GM12878 (cell line): ENCODE data around the gene CNTNAP5. TPM values are rescaled to one million over a fixed set of nuclear protein-coding genes. Genes with fewer than 3 reads are reported as not detected.

Experiments used
- ATAC-seq: fragments of 200-7000 bp; cut with Tn5 transposase; 3 replicates; pipeline ENCODE4 v1.9.1; 2020; ENCODE audit warnings: mild to moderate bottlenecking, moderate library complexity
- BruUV-seq: library from RNA; stranded (reverse); fragments of 400-500 nt; replicated peaks from 2 replicates; lab custom pipeline; 2021; lab: Mats Ljungman, UMichigan
- CTCF ChIA-PET: fragments of 300-600 bp; sonication (Branson Sonifier 250); formaldehyde crosslinking; extraction: SDS; loops from one replicate; lab custom pipeline; 2021; ENCODE audit warnings: inconsistent platforms; lab: Yijun Ruan, JAX
- POLR2A ChIA-PET: fragments of 350-600 bp; formaldehyde crosslinking; extraction: SDS; loops from one replicate; lab custom pipeline; 2021; ENCODE audit warnings: inconsistent platforms; lab: Charles Lee
- RAD21 ChIA-PET: fragments of 300-600 bp; sonication (Branson Sonifier 250); formaldehyde crosslinking; loops from one replicate; lab custom pipeline; 2023; ENCODE audit warnings: antibody characterized with exemption; ENCODE audit not compliant: unreplicated experiment; lab: Charles Lee
- SMC1A ChIA-PET: fragments of 300-600 bp; sonication (Branson Sonifier 250); formaldehyde crosslinking; loops from one replicate; lab custom pipeline; 2023; ENCODE audit not compliant: unreplicated experiment, uncharacterized antibody; lab: Charles Lee
- DNase-seq: peaks from one replicate; pipeline ENCODE4 v3.0.0-alpha.2; 2011; ENCODE audit warnings: low read depth, low spot score
- FAIRE-seq: peaks from 3 replicates; lab custom pipeline; 2011; peaks lifted over from hg19 to GRCh38; lab: Jason Lieb, UNC
- H2AFZ ChIP-seq: 2 replicates; pipeline ENCODE4 v1.6.0; 2011; ENCODE audit warnings: low read depth, low read length, control low read depth; ENCODE audit not compliant: control insufficient read depth
- H3K27ac ChIP-seq: 2 replicates; pipeline ENCODE4 v1.5.1; 2011; ENCODE audit warnings: control low read depth; ENCODE audit not compliant: control insufficient read depth, insufficient read depth
- H3K27me3 ChIP-seq, 2 experiments: replicated peaks in 1 of 2; 2 replicates each; pipeline versions ENCODE4 v1.6.0 to v1.6.1; 2011; ENCODE audit warnings: low read length in 1 of 2; ENCODE audit not compliant: control insufficient read depth in 2 of 2, insufficient read depth in 2 of 2
- H3K36me3 ChIP-seq, 2 experiments: 2 replicates each; pipeline ENCODE4 v1.5.1; 2011; ENCODE audit warnings: low read length in 1 of 2; ENCODE audit not compliant: control insufficient read depth in 2 of 2, insufficient read depth in 2 of 2
- H3K4me1 ChIP-seq: 2 replicates; pipeline ENCODE4 v1.6.1; 2011; ENCODE audit warnings: mild to moderate bottlenecking, low read length, moderate library complexity, mixed read lengths; ENCODE audit not compliant: control insufficient read depth, insufficient read depth
- H3K4me2 ChIP-seq: 2 replicates; pipeline ENCODE4 v1.6.0; 2011; ENCODE audit warnings: control low read depth; ENCODE audit not compliant: control insufficient read depth, insufficient read depth
- H3K4me3 ChIP-seq: fragments of 200-600 bp; sonication (generic); 2 replicates; pipeline ENCODE4 v1.5.1; 2016
- H3K79me2 ChIP-seq: 2 replicates; pipeline ENCODE4 v1.6.0; 2011; ENCODE audit warnings: low read length; ENCODE audit not compliant: control insufficient read depth, insufficient read depth
- H3K9ac ChIP-seq: 2 replicates; pipeline ENCODE4 v1.8.0; 2011; ENCODE audit warnings: low read length, control low read depth, mixed read lengths; ENCODE audit not compliant: control insufficient read depth, insufficient read depth
- H3K9me3 ChIP-seq: replicated peaks from 3 replicates; pipeline ENCODE4 v1.5.1; 2011; ENCODE audit warnings: mild to moderate bottlenecking, low read length; ENCODE audit not compliant: control insufficient read depth, insufficient read depth
- H4K20me1 ChIP-seq: 2 replicates; pipeline ENCODE4 v1.6.0; 2011; ENCODE audit not compliant: control insufficient read depth, insufficient read depth
- ATF7 ChIP-seq: fragments of 450-650 bp; IDR thresholded peaks from 2 replicates; pipeline ENCODE4 v1.6.1; 2016; ENCODE audit warnings: low read depth, mild to moderate bottlenecking
- CHD2 ChIP-seq: IDR thresholded peaks from 2 replicates; pipeline ENCODE4 v1.6.1; 2011; ENCODE audit warnings: low read depth, low read length, improper control_type of control experiment, borderline replicate concordance
- CREB1 ChIP-seq: IDR thresholded peaks from 2 replicates; pipeline ENCODE4 v1.6.1; 2012; ENCODE audit warnings: low read depth, mild to moderate bottlenecking, inconsistent platforms
- EED ChIP-seq: sonication (generic); IDR thresholded peaks from 2 replicates; pipeline ENCODE4 v1.6.1; 2016; ENCODE audit warnings: antibody characterized with exemption, low read depth
- ELK1 ChIP-seq: IDR thresholded peaks from 2 replicates; pipeline ENCODE4 v1.6.1; 2012; ENCODE audit warnings: low read depth, low read length, improper control_type of control experiment
- IKZF1 ChIP-seq: fragments of 450-650 bp; conservative IDR thresholded peaks from 2 replicates; pipeline ENCODE4 v1.6.1; 2017; ENCODE audit warnings: antibody characterized with exemption, mild to moderate bottlenecking
- KAT2A ChIP-seq: conservative IDR thresholded peaks from 2 replicates; pipeline ENCODE4 v1.6.1; 2011; ENCODE audit warnings: low read depth, low read length; ENCODE audit not compliant: control insufficient read depth
- MYB ChIP-seq: fragments of 150-350 bp; IDR thresholded peaks from 2 replicates; pipeline ENCODE4 v1.6.1; 2014; ENCODE audit warnings: mild to moderate bottlenecking, low read depth, low read length, borderline replicate concordance
- POLR2AphosphoS2 ChIP-seq: IDR thresholded peaks from 2 replicates; pipeline ENCODE4 v1.6.1; 2011; ENCODE audit warnings: low read depth, mild to moderate bottlenecking, low read length, improper control_type of control experiment, moderate library complexity
- RAD21 ChIP-seq: IDR thresholded peaks from 2 replicates; pipeline ENCODE4 v1.6.1; 2011; ENCODE audit warnings: mild to moderate bottlenecking, low read depth, low read length, moderate library complexity; ENCODE audit not compliant: insufficient read depth
- SMAD5 ChIP-seq: IDR thresholded peaks from 2 replicates; pipeline ENCODE4 v1.6.1; 2016; ENCODE audit warnings: antibody characterized with exemption, low read depth
- SPI1 ChIP-seq: IDR thresholded peaks from 2 replicates; pipeline ENCODE4 v1.6.1; 2011; ENCODE audit warnings: low read depth, mild to moderate bottlenecking, low read length, moderate library complexity, borderline replicate concordance; ENCODE audit not compliant: insufficient read depth
- SREBF1 ChIP-seq: IDR thresholded peaks from 2 replicates; pipeline ENCODE4 v1.6.1; 2012; ENCODE audit warnings: mild to moderate bottlenecking, low read length
- WRNIP1 ChIP-seq: IDR thresholded peaks from 2 replicates; pipeline ENCODE4 v1.6.1; 2011; ENCODE audit warnings: low read depth, low read length, improper control_type of control experiment, borderline replicate concordance
- ZNF384 ChIP-seq: IDR thresholded peaks from 2 replicates; pipeline ENCODE4 v1.6.1; 2012; ENCODE audit warnings: low read depth, mild to moderate bottlenecking, low read length, improper control_type of control experiment, borderline replicate concordance
- ZNF622 ChIP-seq: fragments of 450-650 bp; IDR thresholded peaks from 2 replicates; pipeline ENCODE4 v1.6.1; 2017; ENCODE audit warnings: mild to moderate bottlenecking, inconsistent platforms
- WGBS: methylation state at CpG from one replicate; pipeline ENCODE4 v1.1.6; 2016; ENCODE audit warnings: low lambda C conversion rate; ENCODE audit not compliant: insufficient replicate concordance, insufficient coverage; ENCODE audit errors: missing lambda C conversion rate; 5-methylcytosine and 5-hydroxymethylcytosine counted together
- in situ Hi-C: fragments of 300-500 bp; cut with MboI; formaldehyde crosslinking; loops from 9 replicates; pipeline ENCODE4 v1.14.3; 2018; ENCODE audit warnings: mixed read lengths
- intact Hi-C: fragments of 100-400 bp; cut with micrococcal nuclease; formaldehyde crosslinking; loops from one replicate; pipeline ENCODE4 v1.14.2; 2022; ENCODE audit not compliant: unreplicated experiment
- polyA plus RNA-seq, 11 experiments: library from polyadenylated mRNA; depleted of rRNA in 4 of 11; unstranded in 6 of 11; stranded (reverse) in 5 of 11; fragments of >200 nt; fragmentation: Nextera tagmentation in 4 of 11; fragmentation: Illumina TruSeq in 1 of 11; extraction: Ambion mirVana in 4 of 11; extraction: Trizol in 1 of 11; gene quantifications; 1 replicate in 1 of 11; 2 replicates in 10 of 11; pipeline versions ENCODE4 v1.2.1 to v1.2.3, GENCODE V29; 2011 to 2016; ENCODE audit warnings: inconsistent platforms in 2 of 11, missing spikeins in 2 of 11, low read depth in 1 of 11
- total RNA-seq, 4 experiments: library from RNA; depleted of rRNA in 3 of 4; stranded (reverse); fragments of >200 nt in 3 of 4; fragmentation: Illumina TruSeq in 1 of 4; extraction: Trizol in 1 of 4; gene quantifications; 2 replicates each; pipeline versions ENCODE4 v1.2.1 to v1.2.3, GENCODE V29; 2013 to 2021

The CNTNAP5 gene
- total and polyA plus RNA-seq, 10 of the 15 experiments (the other 5 are each of a cell fraction or from before 2014, with no cell fraction given): not detected

DNA sequence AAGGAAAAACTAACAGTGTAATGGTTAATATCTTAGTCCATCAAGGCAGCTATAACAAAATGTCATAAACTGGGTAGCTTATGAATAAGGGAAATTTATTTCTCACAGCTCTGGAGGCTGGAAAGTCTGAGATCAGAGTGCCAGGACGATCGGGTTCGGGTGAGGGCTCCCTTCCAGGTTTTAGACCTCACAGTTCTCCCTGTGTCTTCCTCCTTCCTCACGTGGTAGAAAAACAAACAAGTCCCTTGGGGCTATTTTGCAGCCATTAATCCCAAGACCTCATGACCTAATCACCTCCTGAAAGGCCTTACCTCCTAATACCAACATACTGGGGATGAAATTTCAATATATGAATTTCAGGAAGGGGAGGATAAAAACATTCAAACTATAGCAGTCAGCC, 455.9 kb downstream of the CNTNAP5 start:
- Histone ChIP-seq H2AFZ (no peak overlapping the region), H3K27ac (no peak overlapping the region), H3K9ac (no peak overlapping the region), H3K4me2 (no peak overlapping the region), H3K79me2 (no peaks in the 10 kb centered on the region), H4K20me1 (no peaks in the 10 kb centered on the region), H3K27me3 (no peaks in the 10 kb centered on the region), H3K9me3 (no peaks in the 10 kb centered on the region), H3K4me3 (no peak overlapping the region), H3K4me1 (no peaks in the 10 kb centered on the region), H3K36me3 (no peaks in the 10 kb centered on the region)
- TF ChIP-seq POLR2AphosphoS2 (no peak), SPI1 (no peak), EED (no peak), ZNF384 (no peak)
- CTCF ChIA-PET: no interaction called here
- WGBS: 0% methylated on average over 4 of the region's 4 CpGs
- no peak for FAIRE-seq
- intact Hi-C loops: no loop called here
- in situ Hi-C loops: no loop called here
- DNase-seq: no peak
- SMC1A ChIA-PET: no interaction called here
- ATAC-seq: no peak
- RAD21 ChIA-PET: no interaction called here
- POLR2A ChIA-PET: no interaction called here
- no TSS peak for BruUV-seq

- Histone ChIP-seq H3K27me3 (no peaks in the 10 kb centered on the region), H3K4me3 (no peak overlapping the region), H4K20me1 (no peaks in the 10 kb centered on the region), H3K36me3 (no peaks in the 10 kb centered on the region), H3K4me2 (no peak overlapping the region), H3K4me1 (no peaks in the 10 kb centered on the region), H3K79me2 (no peaks in the 10 kb centered on the region), H2AFZ (no peak overlapping the region), H3K27ac (no peak overlapping the region), H3K9ac (no peak overlapping the region), H3K9me3 (no peaks in the 10 kb centered on the region)
- intact Hi-C loops (no loop called here), in situ Hi-C loops (no loop called here)
- BruUV-seq: no TSS peak
- CTCF ChIA-PET: no interaction called here
- RAD21 ChIA-PET: no interaction called here
- SMC1A ChIA-PET: no interaction called here
- DNase-seq (no peak), ATAC-seq (no peak), FAIRE-seq (no peak)
- POLR2A ChIA-PET: no interaction called here
- TF ChIP-seq ATF7: no peak
- no peak for TF ChIP-seq ZNF622
- no peak for TF ChIP-seq SMAD5
- no peak for TF ChIP-seq MYB
- no peak for TF ChIP-seq WRNIP1
- no peak for TF ChIP-seq IKZF1
- no peak for TF ChIP-seq CHD2
- no peak for TF ChIP-seq ELK1
- no peak for TF ChIP-seq CREB1
- TF ChIP-seq KAT2A: no peak
- TF ChIP-seq RAD21: no peak
- no peak for TF ChIP-seq SREBF1
- 33% methylated on average over 8 of the region's 8 CpGs for WGBS
Observed at GRCh38 chr2:124482044-124482443, 457.0 kb downstream of the CNTNAP5 start.
